MCF 10A (cell line): ENCODE measurements around the gene MAN1C1. TPM values are rescaled to one million over a fixed set of nuclear protein-coding genes. Genes with fewer than 3 reads are reported as not detected.

Experiments used
- BruUV-seq: library from RNA; stranded (reverse); fragments of 400-500 nt; replicated peaks from 2 replicates; lab custom pipeline; 2021; lab: Mats Ljungman, UMichigan
- CTCF ChIA-PET: fragments of 300-600 bp; sonication (Branson Sonifier 250); formaldehyde crosslinking; extraction: SDS; loops from one replicate; lab custom pipeline; 2021; ENCODE audit warnings: antibody characterized with exemption, inconsistent platforms; lab: Yijun Ruan, JAX
- POLR2A ChIA-PET: fragments of 300-600, 350-650 bp; sonication (Branson Sonifier 250); formaldehyde crosslinking; extraction: SDS; loops from one replicate; lab custom pipeline; 2020; ENCODE audit warnings: antibody characterized with exemption, inconsistent platforms; lab: Yijun Ruan, JAX
- DNase-seq: peaks from one replicate; pipeline ENCODE4 v3.0.0-alpha.2; 2018; ENCODE audit not compliant: unreplicated experiment
- H3K27ac Mint-ChIP-seq: one replicate; pipeline ENCODE4 v1.8.0; 2022; ENCODE audit warnings: mild to moderate bottlenecking, low read depth, mixed read lengths; ENCODE audit not compliant: unreplicated experiment
- H3K27me3 Mint-ChIP-seq: one replicate; pipeline ENCODE4 v1.8.0; 2022; ENCODE audit warnings: mixed read lengths; ENCODE audit not compliant: insufficient read depth, unreplicated experiment
- H3K36me3 Mint-ChIP-seq: one replicate; pipeline ENCODE4 v1.8.0; 2022; ENCODE audit warnings: mild to moderate bottlenecking, moderate library complexity, mixed read lengths; ENCODE audit not compliant: insufficient read depth, unreplicated experiment
- H3K4me1 Mint-ChIP-seq: one replicate; pipeline ENCODE4 v1.8.0; 2022; ENCODE audit warnings: mixed read lengths; ENCODE audit not compliant: insufficient read depth, unreplicated experiment
- H3K4me3 Mint-ChIP-seq: one replicate; pipeline ENCODE4 v1.8.0; 2022; ENCODE audit warnings: mild to moderate bottlenecking, moderate library complexity, mixed read lengths; ENCODE audit not compliant: unreplicated experiment
- H3K9me3 Mint-ChIP-seq: one replicate; pipeline ENCODE4 v1.8.0; 2022; ENCODE audit warnings: mixed read lengths; ENCODE audit not compliant: unreplicated experiment
- intact Hi-C: fragments of 100-400 bp; cut with micrococcal nuclease; formaldehyde crosslinking; loops from 2 replicates; pipeline ENCODE4 v1.14.1; 2022
- total RNA-seq: library from RNA; stranded (reverse); gene quantifications from 2 replicates; pipeline ENCODE4 v1.2.3, GENCODE V29; 2022
- TF ChIP-seq, protein P1 (sequence below): fragments of 200-600 bp; IDR thresholded peaks from one replicate; pipeline ENCODE4 v1.8.0; 2022; ENCODE audit warnings: antibody characterized with exemption, mild to moderate bottlenecking; ENCODE audit not compliant: unreplicated experiment

Gene MAN1C1
- total RNA-seq, 1 experiment from 2014 or later: not detected

DNA sequence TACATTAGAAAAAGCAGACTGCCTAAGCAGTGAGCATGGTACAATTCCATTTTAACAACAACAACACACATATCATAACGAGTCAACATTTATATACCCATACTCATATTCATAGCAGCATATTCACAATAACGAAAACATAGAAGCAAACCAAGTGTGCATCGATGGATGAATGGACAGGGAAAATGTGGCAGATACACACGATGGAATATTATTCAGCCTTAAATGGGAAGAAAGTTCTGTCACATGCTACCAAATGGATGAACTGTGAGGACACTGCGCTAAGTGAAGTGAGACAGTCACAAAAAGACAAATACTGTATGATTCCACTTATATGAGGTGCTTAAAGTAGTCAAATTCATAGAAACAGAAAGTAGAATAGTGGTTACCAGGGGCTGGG lies 9.5 kb upstream of the MAN1C1 start:
- Mint-ChIP-seq H3K4me3 (no peak overlapping the region), H3K27me3 (peaks cover 54% of the 10 kb centered on the region), H3K27ac (no peak overlapping the region), H3K4me1 (no peaks in the 10 kb centered on the region), H3K9me3 (no peaks in the 10 kb centered on the region), H3K36me3 (no peaks in the 10 kb centered on the region)
- no TSS peak for BruUV-seq
- intact Hi-C loops: loop anchor here (5.0 kb wide), 1 partner anchor 205 kb away; no protein-coding TSS in a partner anchor
- TF ChIP-seq, protein P1, sequence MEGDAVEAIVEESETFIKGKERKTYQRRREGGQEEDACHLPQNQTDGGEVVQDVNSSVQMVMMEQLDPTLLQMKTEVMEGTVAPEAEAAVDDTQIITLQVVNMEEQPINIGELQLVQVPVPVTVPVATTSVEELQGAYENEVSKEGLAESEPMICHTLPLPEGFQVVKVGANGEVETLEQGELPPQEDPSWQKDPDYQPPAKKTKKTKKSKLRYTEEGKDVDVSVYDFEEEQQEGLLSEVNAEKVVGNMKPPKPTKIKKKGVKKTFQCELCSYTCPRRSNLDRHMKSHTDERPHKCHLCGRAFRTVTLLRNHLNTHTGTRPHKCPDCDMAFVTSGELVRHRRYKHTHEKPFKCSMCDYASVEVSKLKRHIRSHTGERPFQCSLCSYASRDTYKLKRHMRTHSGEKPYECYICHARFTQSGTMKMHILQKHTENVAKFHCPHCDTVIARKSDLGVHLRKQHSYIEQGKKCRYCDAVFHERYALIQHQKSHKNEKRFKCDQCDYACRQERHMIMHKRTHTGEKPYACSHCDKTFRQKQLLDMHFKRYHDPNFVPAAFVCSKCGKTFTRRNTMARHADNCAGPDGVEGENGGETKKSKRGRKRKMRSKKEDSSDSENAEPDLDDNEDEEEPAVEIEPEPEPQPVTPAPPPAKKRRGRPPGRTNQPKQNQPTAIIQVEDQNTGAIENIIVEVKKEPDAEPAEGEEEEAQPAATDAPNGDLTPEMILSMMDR: no peak
- ChIA-PET CTCF (interaction anchor here (0.6 to 2.9 kb wide), 5 partner anchors 35 to 361 kb away, joined by 3 to 17 read pairs (median 3); no protein-coding TSS in a partner anchor), POLR2A (no interaction called here)
- DNase-seq: no peak

DNA sequence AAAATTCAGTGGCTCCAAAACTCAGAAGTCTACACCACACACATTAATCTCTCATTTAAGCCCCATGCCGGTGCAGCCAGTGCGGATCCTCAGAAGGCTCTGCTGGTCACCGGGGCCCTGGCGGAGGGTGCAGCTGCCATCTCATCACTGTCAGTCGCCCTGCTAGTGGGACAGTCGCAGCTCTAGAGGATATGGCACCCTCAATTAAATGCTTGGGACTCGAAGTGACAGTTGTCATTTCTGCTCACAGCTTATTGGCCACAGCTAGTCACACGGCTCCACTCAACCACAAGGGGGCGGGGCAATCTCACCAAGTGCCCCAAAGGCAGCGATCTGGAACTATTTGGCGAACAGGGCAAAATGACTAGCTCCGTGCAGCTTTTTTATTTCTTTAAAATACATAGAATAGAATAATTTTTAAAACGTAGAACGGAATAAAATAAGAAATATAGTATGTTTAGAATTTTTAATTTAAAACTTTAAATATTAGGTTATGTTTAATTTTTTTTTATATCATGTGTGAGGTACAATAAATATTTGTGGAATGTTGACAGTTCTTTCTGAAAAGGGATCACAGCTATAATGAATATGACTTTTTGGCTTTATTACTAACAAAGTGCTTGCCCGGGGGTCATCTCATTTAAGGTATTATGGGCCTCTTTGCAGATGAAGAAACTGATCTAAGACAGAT lies 8.0 kb upstream of the MAN1C1 start:
- no peak overlapping the region for H3K4me3 Mint-ChIP-seq
- peak; percentile 81 for DNase-seq
- no peaks in the 10 kb centered on the region for H3K36me3 Mint-ChIP-seq
- H3K27ac Mint-ChIP-seq: no peak overlapping the region
- H3K27me3 Mint-ChIP-seq: peaks cover 59% of the 10 kb centered on the region
- H3K4me1 Mint-ChIP-seq: no peaks in the 10 kb centered on the region
- BruUV-seq: no TSS peak
- H3K9me3 Mint-ChIP-seq: no peaks in the 10 kb centered on the region
- intact Hi-C loops: loop anchor here (1.0 to 5.0 kb wide), 3 partner anchors 136 to 204 kb away; no protein-coding TSS in a partner anchor
- ChIA-PET POLR2A (interaction anchor here (0.6 to 2.0 kb wide), 3 partner anchors 10 to 210 kb away, joined by 3 to 6 read pairs (median 4); no protein-coding TSS in a partner anchor), CTCF (interaction anchor here (0.7 to 3.0 kb wide), 26 partner anchors 8 to 209 kb away, joined by 3 to 17 read pairs (median 4); partner anchors contain the start of gene SELENON)
- TF ChIP-seq, protein P1: peak; percentile 35

DNA sequence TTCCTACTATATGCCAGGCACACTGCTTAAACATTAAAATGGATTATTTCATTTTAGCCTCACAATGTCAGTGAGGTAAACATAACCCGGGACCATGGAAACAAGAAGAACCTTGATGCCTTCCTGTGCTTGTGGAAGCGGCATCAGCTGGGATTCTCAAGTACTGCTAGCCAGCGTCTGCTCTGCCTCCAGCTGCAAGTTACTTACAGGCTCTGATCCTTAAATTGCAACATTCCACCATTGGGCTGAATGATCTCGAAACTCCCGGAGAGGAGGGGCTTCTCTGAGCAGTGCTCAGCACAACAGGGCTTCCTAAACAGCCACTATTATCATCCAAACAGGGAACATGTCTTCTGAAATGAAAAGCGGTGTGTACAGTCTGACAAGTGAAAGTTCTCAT lies 6.7 kb upstream of the MAN1C1 start:
- no TSS peak for BruUV-seq
- ChIA-PET POLR2A (interaction anchor here (1.0 to 2.0 kb wide), 2 partner anchors 37 to 193 kb away, joined by 3 to 6 read pairs; no protein-coding TSS in a partner anchor), CTCF (interaction anchor here (0.6 to 3.0 kb wide), 10 partner anchors 20 to 796 kb away, joined by 3 to 17 read pairs (median 4); partner anchors contain the start of gene SELENON)
- Mint-ChIP-seq H3K4me1 (no peaks in the 10 kb centered on the region), H3K9me3 (no peaks in the 10 kb centered on the region), H3K4me3 (no peak overlapping the region), H3K27ac (no peak overlapping the region), H3K27me3 (peaks cover 56% of the 10 kb centered on the region), H3K36me3 (no peaks in the 10 kb centered on the region)
- intact Hi-C loops: loop anchor here (5.0 kb wide), 1 partner anchor 202 kb away; no protein-coding TSS in a partner anchor
- DNase-seq: no peak
- TF ChIP-seq, protein P1: no peak
